HepG2 (cell line): ENCODE results near the gene HES2. TPM values are rescaled to one million over a fixed set of nuclear protein-coding genes. Genes with fewer than 3 reads are reported as not detected.

Experiments used
- ATAC-seq: fragments of 200-7000 bp; cut with Tn5 transposase; 3 replicates; pipeline ENCODE4 v1.9.1; 2020; ENCODE audit warnings: mild to moderate bottlenecking, moderate library complexity
- BruUV-seq: library from RNA; stranded (reverse); fragments of 400-500 nt; replicated peaks from 2 replicates; lab custom pipeline; 2021; lab: Mats Ljungman, UMichigan
- CTCF ChIA-PET: fragments of 300-600 bp; formaldehyde crosslinking; extraction: SDS; loops from one replicate; lab custom pipeline; 2021; ENCODE audit warnings: low total read pairs, inconsistent platforms, low intra/inter-chr PET ratio; lab: Yijun Ruan, JAX
- POLR2A ChIA-PET: fragments of 350-600 bp; sonication (Branson Sonifier 250); formaldehyde crosslinking; loops from one replicate; lab custom pipeline; 2020; ENCODE audit warnings: antibody characterized with exemption, inconsistent platforms; lab: Yijun Ruan, JAX
- DNase-seq: peaks from one replicate; pipeline ENCODE4 v3.0.0-alpha.2; 2015; ENCODE audit warnings: low spot score
- FAIRE-seq: peaks from 3 replicates; lab custom pipeline; 2011; peaks lifted over from hg19 to GRCh38; lab: Jason Lieb, UNC
- H2AFZ ChIP-seq: one replicate; pipeline ENCODE4 v1.6.1; 2011; ENCODE audit warnings: low read length, inconsistent platforms
- H3K27ac ChIP-seq: fragments of 300-600 bp; 3 replicates; pipeline ENCODE4 v1.8.0; 2011; ENCODE audit warnings: mixed run types, mild to moderate bottlenecking, mixed read lengths, low read length, inconsistent platforms; ENCODE audit not compliant: insufficient read depth; ENCODE audit errors: extremely low read length
- H3K27me3 ChIP-seq, 2 experiments: fragments of 200-600 bp in 1 of 2; 2 replicates in 1 of 2; 3 replicates in 1 of 2; pipeline versions ENCODE4 v1.6.0 to v1.8.0; 2011; ENCODE audit warnings: low read length in 2 of 2, mild to moderate bottlenecking in 2 of 2, moderate library complexity in 2 of 2, inconsistent platforms in 1 of 2; ENCODE audit not compliant: insufficient read depth in 2 of 2, control insufficient read depth in 1 of 2
- H3K36me3 ChIP-seq, 2 experiments: fragments of 200-600 bp in 1 of 2; replicated peaks in 1 of 2; 2 replicates in 1 of 2; 3 replicates in 1 of 2; pipeline versions ENCODE4 v1.5.1 to v1.8.0; 2011; ENCODE audit warnings: low read length in 2 of 2, inconsistent platforms in 1 of 2; ENCODE audit not compliant: insufficient read depth in 2 of 2, control insufficient read depth in 1 of 2
- H3K4me1 ChIP-seq: 2 replicates; pipeline ENCODE4 v1.5.1; 2012; ENCODE audit warnings: low read length, inconsistent platforms; ENCODE audit not compliant: insufficient read depth
- H3K4me2 ChIP-seq: 2 replicates; pipeline ENCODE4 v1.6.0; 2011; ENCODE audit warnings: low read depth, low read length, inconsistent platforms
- H3K4me3 ChIP-seq, 3 experiments: fragments of 200-600 bp in 1 of 3; sonication (generic), shearing (Covaris generic) in 1 of 3; replicated peaks in 1 of 3; 2 replicates each; pipeline ENCODE4 v1.5.1; 2011 to 2016; ENCODE audit warnings: low read length in 3 of 3, inconsistent platforms in 2 of 3, low read depth in 2 of 3, mild to moderate bottlenecking in 2 of 3, control low read depth in 1 of 3, mixed read lengths in 1 of 3; ENCODE audit not compliant: insufficient read depth in 1 of 3
- H3K79me2 ChIP-seq: one replicate; pipeline ENCODE4 v1.6.1; 2011; ENCODE audit warnings: low read length, inconsistent platforms; ENCODE audit not compliant: insufficient read depth
- H3K9ac ChIP-seq: 2 replicates; pipeline ENCODE4 v1.6.0; 2011; ENCODE audit warnings: mild to moderate bottlenecking, low read depth, low read length, inconsistent platforms; ENCODE audit not compliant: insufficient read depth
- H3K9me3 ChIP-seq: 2 replicates; pipeline ENCODE4 v1.5.1; 2012; ENCODE audit warnings: mild to moderate bottlenecking, low read length
- H4K20me1 ChIP-seq: 2 replicates; pipeline ENCODE4 v1.6.0; 2011; ENCODE audit warnings: inconsistent platforms, mild to moderate bottlenecking, low read length, moderate library complexity; ENCODE audit not compliant: insufficient read depth
- CREM ChIP-seq, 2 experiments: sonication (generic) in 1 of 2; formaldehyde crosslinking in 1 of 2; IDR thresholded peaks; 2 replicates each; pipeline versions ENCODE4 v1.4.0 to v1.6.1; 2016 to 2020; ENCODE audit warnings: antibody characterized with exemption in 1 of 2, mild to moderate bottlenecking in 1 of 2, missing genetic modification reagents in 1 of 2
- HMGXB3 ChIP-seq: sonication (generic); formaldehyde crosslinking; IDR thresholded peaks from 2 replicates; pipeline ENCODE4 v1.4.0; 2020; ENCODE audit warnings: missing genetic modification reagents, borderline replicate concordance
- JUNB ChIP-seq: sonication (generic); formaldehyde crosslinking; IDR thresholded peaks from 2 replicates; pipeline ENCODE4 v1.8.0; 2022; ENCODE audit warnings: missing genetic modification reagents, mild to moderate bottlenecking, borderline replicate concordance
- LCORL ChIP-seq, 2 experiments: fragments of 450-650 bp in 1 of 2; sonication (generic) in 1 of 2; formaldehyde crosslinking in 1 of 2; IDR thresholded peaks; 2 replicates each; pipeline versions ENCODE4 v1.5.0 to v1.6.1; 2017 to 2020; ENCODE audit warnings: antibody characterized with exemption in 1 of 2, missing genetic modification reagents in 1 of 2
- MIER2 ChIP-seq: IDR thresholded peaks from 2 replicates; pipeline ENCODE4 v1.6.1; 2016; ENCODE audit warnings: missing biosample characterization, missing genetic modification reagents
- POGZ ChIP-seq: sonication (generic); formaldehyde crosslinking; IDR thresholded peaks from 2 replicates; pipeline ENCODE4 v1.4.0; 2020; ENCODE audit warnings: mild to moderate bottlenecking, missing genetic modification reagents
- SYNCRIP ChIP-seq: fragments of 200-400 bp; formaldehyde crosslinking; IDR thresholded peaks from 2 replicates; pipeline ENCODE4 v1.6.1; 2018; ENCODE audit warnings: mild to moderate bottlenecking, low read depth, low read length; ENCODE audit not compliant: insufficient read depth
- USF2 ChIP-seq, 2 experiments: sonication (generic) in 1 of 2; formaldehyde crosslinking in 1 of 2; IDR thresholded peaks; 2 replicates each; pipeline versions ENCODE4 v1.5.1 to v1.6.1; 2011 to 2020; ENCODE audit warnings: borderline replicate concordance in 1 of 2, low read depth in 1 of 2, low read length in 1 of 2, mild to moderate bottlenecking in 1 of 2, missing genetic modification reagents in 1 of 2, moderate library complexity in 1 of 2
- ZNF225 ChIP-seq: sonication (generic); formaldehyde crosslinking; IDR thresholded peaks from 2 replicates; pipeline ENCODE4 v1.4.0; 2020; ENCODE audit warnings: mild to moderate bottlenecking, missing genetic modification reagents
- ZNF274 ChIP-seq: sonication (generic); formaldehyde crosslinking; IDR thresholded peaks from 2 replicates; pipeline ENCODE4 v1.5.1; 2020; ENCODE audit warnings: mild to moderate bottlenecking, missing genetic modification reagents
- ZNF687 ChIP-seq: sonication (generic); formaldehyde crosslinking; IDR thresholded peaks from 2 replicates; pipeline ENCODE4 v1.5.1; 2020; ENCODE audit warnings: mild to moderate bottlenecking, missing genetic modification reagents, moderate library complexity
- WGBS: methylation state at CpG from one replicate; pipeline ENCODE4 v1.1.6; 2017; ENCODE audit warnings: low lambda C conversion rate; 5-methylcytosine and 5-hydroxymethylcytosine counted together
- in situ Hi-C: cut with HindIII; loops from 2 replicates; pipeline ENCODE4 v1.10.0; 2017; ENCODE audit warnings: low pct_unique_long_range_greater_than_20kb; ENCODE audit not compliant: extremely low pct_ligation_motif_present
- intact Hi-C: fragments of 100-400 bp; cut with micrococcal nuclease; formaldehyde crosslinking; loops from one replicate; pipeline ENCODE4 v1.10.0; 2022; ENCODE audit not compliant: unreplicated experiment
- polyA plus RNA-seq, 8 experiments: library from polyadenylated mRNA; depleted of rRNA in 3 of 8; stranded (reverse) in 7 of 8; unstranded in 1 of 8; fragments of >200 nt; fragmentation: Illumina TruSeq in 4 of 8; extraction: Trizol in 4 of 8; gene quantifications; 2 replicates each; pipeline versions ENCODE4 v1.2.1 to v1.2.3, GENCODE V29; 2011 to 2016; ENCODE audit warnings: low read depth in 4 of 8, missing spikeins in 1 of 8, mixed read lengths in 1 of 8; ENCODE audit not compliant: insufficient read depth in 1 of 8
- total RNA-seq, 5 experiments: library from RNA; depleted of rRNA; stranded (reverse); fragments of >200 nt; fragmentation: Illumina TruSeq; extraction: Trizol; gene quantifications; 2 replicates each; pipeline ENCODE4 v1.2.3, GENCODE V29; 2016; ENCODE audit warnings: low read depth in 1 of 5

HES2 gene
- total and polyA plus RNA-seq, 2 of the 13 experiments (the other 11 are each of a cell fraction or from before 2014, with no cell fraction given): 0.11 to 0.17 TPM

- H4K20me1 ChIP-seq: 0 out of 2 replicates have a peak, but pooled peaks cover 8% of the 10 kb centered on the region
- peak overlapping the region; percentile 99 for H3K4me2 ChIP-seq
- H3K27ac ChIP-seq: peak overlapping the region; percentile 91
- POLR2A ChIA-PET: interaction anchor here (0.7 to 2.4 kb wide), 8 partner anchors 9 to 153 kb away, joined by 3 to 10 read pairs (median 4); no protein-coding TSS in a partner anchor
- no TSS peak for BruUV-seq
- DNase-seq: peak; percentile 89
- no peaks in the 10 kb centered on the region for H3K9me3 ChIP-seq
- H3K79me2 ChIP-seq: peaks cover 24% of the 10 kb centered on the region
- H3K9ac ChIP-seq: peak overlapping the region; percentile 85
- H2AFZ ChIP-seq: no peak overlapping the region
- peak; percentile 96 for FAIRE-seq
- no peaks in the 10 kb centered on the region; a peak in 1 of 5 replicates for H3K27me3 ChIP-seq
- peak; percentile 39 for ATAC-seq
- H3K4me1 ChIP-seq: peaks cover 39% of the 10 kb centered on the region
- WGBS: 0% methylated on average over 2 of the region's 6 CpGs
- peaks cover 3 to 5% of the 10 kb centered on the region in 2 experiments; a peak in 3 of 5 replicates for H3K36me3 ChIP-seq
- intact Hi-C loops (no loop called here), in situ Hi-C loops (no loop called here)
- peak overlapping the region; percentile 63 to 78 (median 77); a peak in 5 of 6 replicates for H3K4me3 ChIP-seq
- CTCF ChIA-PET: no interaction called here
- TF ChIP-seq MIER2 (no peak), HMGXB3 (CRISPR knock-in tag) (no peak), USF2 (IDR thresholded peaks at IDR 0.05; ENCODE audit: low read depth, low read length) (no peak), USF2 (CRISPR knock-in tag; IDR thresholded peaks at IDR 0.05; ENCODE audit: borderline replicate concordance) (peak; percentile 44; the same call in 1 of the 2 replicates), POGZ (CRISPR knock-in tag) (peak; percentile 44; the same call in 1 of the 2 replicates), LCORL (IDR thresholded peaks at IDR 0.05) (0 out of 2 replicates have a peak, but pooled peaks have one; percentile 26), LCORL (CRISPR knock-in tag; IDR thresholded peaks at IDR 0.05) (peak; percentile 98), ZNF687 (CRISPR knock-in tag) (peak; percentile 86), SYNCRIP (no peak), JUNB (peak; percentile 42; the same call in 1 of the 2 replicates), ZNF225 (CRISPR knock-in tag) (no peak), ZNF274 (0 out of 2 replicates have a peak, but pooled peaks have one; percentile 26), CREM (IDR thresholded peaks at IDR 0.05) (peak; percentile 67; the same call in 1 of the 2 replicates), CREM (CRISPR knock-in tag; IDR thresholded peaks at IDR 0.05) (no peak)
These were observed 31.2 kb upstream of the HES2 start for GRCh38 chr1:6450943-6451373.
